Cardiac fibroblast (primary cell): Measurements from ENCODE around the gene SSR3.

ENCODE experiments used
- DNase-seq, 2 donors: peaks; one replicate each; pipeline versions ENCODE4 v3.0.0 to v3.0.0-alpha.2; 2010; ENCODE audit warnings: low read depth in 2 of 2
- H3K4me3 ChIP-seq, 2 donors: replicated peaks in 1 of 2; 1 replicate in 1 of 2; 2 replicates in 1 of 2; pipeline ENCODE4 v1.5.1; 2011; ENCODE audit warnings: low read depth in 2 of 2, low read length in 2 of 2, mild to moderate bottlenecking in 2 of 2, moderate library complexity in 1 of 2
- TF ChIP-seq, protein P1 (sequence below): IDR thresholded peaks from one replicate; pipeline ENCODE4 v1.5.1; 2011; ENCODE audit warnings: low read depth, mild to moderate bottlenecking, low read length, inconsistent platforms

The SSR3 gene

DNA sequence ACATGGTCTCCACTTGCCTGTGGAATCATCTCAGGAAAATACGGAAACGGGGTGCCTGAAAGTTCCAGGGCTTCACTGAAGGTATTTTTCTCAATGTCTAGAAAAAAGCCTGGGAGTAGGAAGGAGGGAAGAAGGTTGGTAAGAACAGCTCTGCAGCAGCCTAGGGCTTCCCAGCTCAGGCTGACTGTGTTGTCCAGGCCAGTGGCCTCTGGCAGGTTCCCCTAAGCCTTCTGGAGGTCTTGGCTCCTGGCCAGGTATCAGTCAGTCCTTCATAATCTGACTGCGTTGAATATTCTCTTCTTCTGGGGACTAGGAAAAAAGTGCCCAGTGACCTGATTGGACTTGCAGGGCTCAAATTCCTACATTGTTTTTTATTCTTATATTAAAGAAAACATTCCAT lies 38.6 kb downstream of the SSR3 start:
- TF ChIP-seq, protein P1, sequence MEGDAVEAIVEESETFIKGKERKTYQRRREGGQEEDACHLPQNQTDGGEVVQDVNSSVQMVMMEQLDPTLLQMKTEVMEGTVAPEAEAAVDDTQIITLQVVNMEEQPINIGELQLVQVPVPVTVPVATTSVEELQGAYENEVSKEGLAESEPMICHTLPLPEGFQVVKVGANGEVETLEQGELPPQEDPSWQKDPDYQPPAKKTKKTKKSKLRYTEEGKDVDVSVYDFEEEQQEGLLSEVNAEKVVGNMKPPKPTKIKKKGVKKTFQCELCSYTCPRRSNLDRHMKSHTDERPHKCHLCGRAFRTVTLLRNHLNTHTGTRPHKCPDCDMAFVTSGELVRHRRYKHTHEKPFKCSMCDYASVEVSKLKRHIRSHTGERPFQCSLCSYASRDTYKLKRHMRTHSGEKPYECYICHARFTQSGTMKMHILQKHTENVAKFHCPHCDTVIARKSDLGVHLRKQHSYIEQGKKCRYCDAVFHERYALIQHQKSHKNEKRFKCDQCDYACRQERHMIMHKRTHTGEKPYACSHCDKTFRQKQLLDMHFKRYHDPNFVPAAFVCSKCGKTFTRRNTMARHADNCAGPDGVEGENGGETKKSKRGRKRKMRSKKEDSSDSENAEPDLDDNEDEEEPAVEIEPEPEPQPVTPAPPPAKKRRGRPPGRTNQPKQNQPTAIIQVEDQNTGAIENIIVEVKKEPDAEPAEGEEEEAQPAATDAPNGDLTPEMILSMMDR, result no peak
- no peak overlapping the region for H3K4me3 ChIP-seq
- DNase-seq, result peak; percentile 23 to 29

DNA sequence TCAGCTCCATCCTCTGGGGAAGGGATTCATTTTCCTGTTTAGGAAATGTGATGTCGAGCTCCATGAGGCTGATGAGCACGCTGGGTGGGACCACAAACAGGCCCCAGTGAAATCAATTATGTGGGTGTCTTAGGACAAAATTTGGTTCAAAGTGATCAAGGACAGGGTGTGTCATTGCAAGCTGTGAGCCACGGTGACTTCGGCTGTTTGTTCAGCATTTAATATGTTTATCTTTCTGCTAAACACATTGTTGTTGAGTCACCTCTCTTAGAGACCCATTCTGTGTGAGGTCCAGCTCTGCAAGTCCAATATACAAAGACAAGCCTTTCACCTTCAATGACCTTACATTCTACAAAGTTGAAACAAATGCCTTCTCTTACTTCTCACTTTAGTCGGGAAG lies 41.3 kb downstream of the SSR3 start:
- H3K4me3 ChIP-seq, result no peak overlapping the region
- TF ChIP-seq, protein P1, result no peak
- peak in 1 of 2 donors; percentile 27 for DNase-seq

DNA sequence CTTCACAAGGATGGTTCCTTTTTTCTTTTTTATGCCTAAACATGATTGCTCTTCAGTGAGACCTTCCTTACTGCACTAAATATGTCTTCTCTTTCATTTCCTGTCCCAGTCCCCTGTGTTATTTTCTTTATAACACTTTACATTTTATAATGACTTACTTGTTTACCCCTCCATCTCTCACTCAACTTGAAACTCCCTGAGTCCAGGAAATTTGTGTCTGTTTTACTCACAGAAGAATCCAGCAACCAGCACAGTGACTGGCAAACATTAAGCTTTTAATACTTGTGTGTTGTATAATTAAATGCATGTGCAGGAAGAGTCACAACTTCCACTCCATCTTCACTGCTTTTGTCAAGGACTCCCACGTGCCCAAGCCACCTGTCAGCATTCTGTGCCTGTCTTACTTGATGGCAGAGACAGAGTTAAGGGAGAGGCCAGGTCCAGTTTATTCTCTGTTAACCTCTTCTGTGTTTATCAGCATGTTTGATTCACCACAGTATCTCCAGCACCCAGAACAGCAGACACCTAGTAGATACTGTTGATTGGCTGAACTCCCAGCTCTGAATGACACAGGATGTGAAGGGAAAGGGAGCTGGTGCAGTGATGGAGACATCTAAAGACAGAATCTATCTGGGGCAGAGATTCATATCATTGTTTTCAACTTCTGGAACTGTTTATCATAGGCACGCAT lies 42.8 kb downstream of the SSR3 start:
- DNase-seq, result no peak

DNA sequence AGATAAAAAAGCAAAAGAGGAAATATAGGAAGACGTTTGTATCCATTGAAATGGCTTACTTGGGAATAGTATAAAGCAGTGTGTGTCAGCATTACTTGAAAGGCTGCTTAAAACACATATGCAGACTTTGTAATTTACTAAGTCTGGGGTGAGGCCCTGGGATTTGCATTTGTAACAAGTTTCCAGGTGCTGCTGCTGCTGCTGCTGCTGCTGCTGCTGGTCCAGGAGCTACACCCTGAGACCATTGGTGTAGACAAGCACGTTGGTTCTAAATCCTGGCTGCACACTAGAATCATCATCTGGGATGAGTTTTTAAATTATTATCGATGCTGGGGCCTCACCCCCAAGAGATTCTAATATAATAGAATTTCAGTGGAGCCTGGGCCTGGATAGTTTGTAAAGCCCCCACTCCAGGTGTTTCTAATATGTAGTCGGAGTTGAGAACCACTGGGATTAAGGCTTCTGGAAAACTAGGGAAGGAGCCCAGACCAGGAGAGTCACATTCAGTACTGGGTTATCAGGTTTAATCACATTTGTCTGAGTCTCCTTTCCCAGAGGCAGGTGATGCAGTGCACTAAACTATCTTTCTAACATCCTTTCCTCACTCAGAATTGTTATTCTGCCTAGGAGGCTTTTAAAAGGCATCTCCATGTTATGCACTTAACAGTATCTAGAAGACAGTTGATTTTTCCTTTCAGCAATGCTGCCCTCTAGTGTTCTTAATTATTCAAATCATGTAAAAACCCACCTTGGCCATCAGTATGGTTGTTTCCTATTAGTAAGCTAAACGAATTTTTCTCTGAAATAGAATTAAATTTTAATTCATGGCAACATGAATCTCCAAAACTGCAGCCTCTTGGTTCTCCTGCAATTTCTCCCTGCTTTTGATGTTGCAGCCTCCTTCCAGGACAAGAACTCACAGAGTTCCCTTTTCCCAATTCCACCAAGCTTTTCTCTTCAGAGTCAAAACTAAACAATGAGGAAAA lies 45.4 kb downstream of the SSR3 start:
- H3K4me3 ChIP-seq, result no peak overlapping the region
- TF ChIP-seq, protein P1, result peak; percentile 47
- DNase-seq, result peak; percentile 77 to 81

More for the DNA sequence above, 42.8 kb downstream of the SSR3 start:
- TF ChIP-seq, protein P1, result no peak
- H3K4me3 ChIP-seq, result no peak overlapping the region

DNA sequence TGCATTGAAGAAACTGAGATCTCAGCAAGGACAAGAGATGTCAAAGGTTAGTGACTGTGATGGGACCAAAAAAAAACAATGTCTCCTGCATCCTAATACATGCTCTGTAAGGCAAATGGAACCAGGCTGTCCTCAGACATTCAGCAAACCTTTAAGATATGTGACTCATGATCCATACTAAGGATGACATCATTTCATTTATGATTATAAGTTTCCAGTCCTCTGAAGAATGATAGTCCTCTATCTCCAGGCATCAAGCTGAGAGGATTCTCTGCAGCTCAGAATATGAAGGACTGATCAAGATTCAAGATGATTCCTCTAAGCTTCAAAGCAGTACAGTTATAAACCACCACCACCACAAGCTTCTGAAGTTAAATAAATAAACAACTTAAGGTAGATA lies 47.6 kb downstream of the SSR3 start:
- peak in 1 of 2 donors; percentile 34 for DNase-seq
- no peak overlapping the region for H3K4me3 ChIP-seq
- TF ChIP-seq, protein P1, result no peak

DNA sequence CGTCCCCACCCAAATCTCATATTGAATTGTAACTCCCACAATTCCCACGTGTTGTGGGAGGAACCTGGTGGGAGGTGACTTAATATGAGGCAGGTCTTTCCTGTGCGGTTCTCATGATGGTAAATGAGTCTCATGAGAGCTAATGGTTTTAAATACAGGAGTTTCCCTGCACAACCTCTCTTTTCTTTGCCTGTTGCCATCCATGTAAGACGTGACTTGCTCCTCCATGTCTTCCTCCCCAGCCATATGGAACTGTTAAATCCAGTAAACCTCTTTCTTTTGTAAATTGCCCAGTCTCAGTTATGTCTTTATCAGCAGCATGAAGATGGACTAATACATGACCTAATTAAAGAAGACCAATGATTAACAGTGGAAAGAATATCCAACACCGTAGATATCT lies 56.6 kb downstream of the SSR3 start:
- no peak overlapping the region for H3K4me3 ChIP-seq
- TF ChIP-seq, protein P1, result no peak
- DNase-seq, result no peak
